Panc1 (cell line): Measurements from ENCODE around the gene MAGI1. TPM values are rescaled to one million over a fixed set of nuclear protein-coding genes. Genes with fewer than 3 reads are reported as not detected.

Source experiments
- ATAC-seq: fragments of 200-7000 bp; cut with Tn5 transposase; 2 replicates; pipeline ENCODE4 v1.9.1; 2020; ENCODE audit warnings: mild to moderate bottlenecking, moderate library complexity
- BruUV-seq: library from RNA; stranded (reverse); fragments of 400-500 nt; replicated peaks from 2 replicates; lab custom pipeline; 2021; lab: Mats Ljungman, UMichigan
- CTCF ChIA-PET: fragments of 300-600 bp; sonication (Branson Sonifier 250); formaldehyde crosslinking; loops from one replicate; lab custom pipeline; 2022; ENCODE audit warnings: antibody characterized with exemption; lab: Charles Lee
- POLR2A ChIA-PET: fragments of 300-600 bp; sonication (Branson Sonifier 250); formaldehyde crosslinking; loops from one replicate; lab custom pipeline; 2022; ENCODE audit warnings: antibody characterized with exemption; lab: Charles Lee
- DNase-seq: peaks from one replicate; pipeline ENCODE4 v3.0.0-alpha.2; 2010; ENCODE audit warnings: low read depth, low spot score
- H3K27ac ChIP-seq: 2 replicates; pipeline ENCODE4 v1.5.1; 2011; ENCODE audit warnings: mild to moderate bottlenecking, low read length, inconsistent platforms
- H3K27me3 ChIP-seq: fragments of 200-500 bp; sonication (Bioruptor generic); 2 replicates; pipeline ENCODE4 v1.6.0; 2014; ENCODE audit warnings: low read length, inconsistent platforms; ENCODE audit not compliant: control insufficient read depth, insufficient read depth
- H3K36me3 ChIP-seq: fragments of 200-500 bp; sonication (Bioruptor generic); 2 replicates; pipeline ENCODE4 v1.5.1; 2014; ENCODE audit warnings: inconsistent platforms, mild to moderate bottlenecking, low read length, moderate library complexity; ENCODE audit not compliant: control insufficient read depth, insufficient read depth
- H3K4me1 ChIP-seq: 2 replicates; pipeline ENCODE4 v1.5.1; 2011; ENCODE audit warnings: inconsistent platforms, mild to moderate bottlenecking, low read length, moderate library complexity; ENCODE audit not compliant: control insufficient read depth, insufficient read depth
- H3K4me3 ChIP-seq, 2 experiments: 2 replicates each; pipeline ENCODE4 v1.5.1; 2011 to 2012; ENCODE audit warnings: low read depth in 2 of 2, low read length in 2 of 2, mild to moderate bottlenecking in 2 of 2, inconsistent platforms in 1 of 2, moderate library complexity in 1 of 2
- H3K9me3 ChIP-seq: fragments of 200-500 bp; sonication (Bioruptor generic); 2 replicates; pipeline ENCODE4 v1.5.1; 2014; ENCODE audit warnings: low read depth, mild to moderate bottlenecking, inconsistent platforms, low read length, moderate library complexity; ENCODE audit not compliant: control insufficient read depth, insufficient read depth
- CTCF ChIP-seq: fragments of 450-650 bp; IDR thresholded peaks from 2 replicates; pipeline ENCODE4 v1.5.1; 2017; ENCODE audit warnings: mild to moderate bottlenecking
- POLR2AphosphoS5 ChIP-seq: IDR thresholded peaks from 2 replicates; pipeline ENCODE4 v1.6.1; 2012; ENCODE audit warnings: mild to moderate bottlenecking, low read depth, low read length, moderate library complexity
- REST ChIP-seq, 2 experiments: IDR thresholded peaks; 2 replicates each; pipeline ENCODE4 v1.6.1; 2011 to 2012; ENCODE audit warnings: low read depth in 2 of 2, control low read depth in 1 of 2, low read length in 1 of 2, mild to moderate bottlenecking in 1 of 2, moderate library complexity in 1 of 2; ENCODE audit not compliant: insufficient read depth in 1 of 2
- SIN3A ChIP-seq: IDR thresholded peaks from 2 replicates; pipeline ENCODE4 v1.6.1; 2012; ENCODE audit warnings: low read depth, mild to moderate bottlenecking, low read length, moderate library complexity, borderline replicate concordance; ENCODE audit not compliant: insufficient read depth
- TCF7L2 ChIP-seq: IDR thresholded peaks from 2 replicates; pipeline ENCODE4 v1.6.1; 2011; ENCODE audit warnings: mild to moderate bottlenecking, low read depth, low read length, inconsistent platforms
- in situ Hi-C: cut with HindIII; loops from 2 replicates; pipeline ENCODE4 v1.10.0; 2016; ENCODE audit warnings: low sequenced_read_pairs, low pct_unique_long_range_greater_than_20kb
- intact Hi-C: fragments of 100-400 bp; cut with micrococcal nuclease; formaldehyde crosslinking; loops from one replicate; pipeline ENCODE4 v1.10.0; 2022; ENCODE audit not compliant: unreplicated experiment
- total RNA-seq: library from RNA; stranded (reverse); gene quantifications from one replicate; pipeline ENCODE4 v1.2.1, GENCODE V29; 2021; ENCODE audit not compliant: unreplicated experiment

MAGI1 gene
- total RNA-seq, 1 experiment from 2014 or later, result 9.5 TPM

- ChIA-PET POLR2A (no interaction called here), CTCF (no interaction called here)
- DNase-seq, result no peak
- Histone ChIP-seq H3K4me3 (no peak overlapping the region), H3K36me3 (no peaks in the 10 kb centered on the region), H3K9me3 (no peaks in the 10 kb centered on the region), H3K27ac (no peak overlapping the region), H3K27me3 (no peaks in the 10 kb centered on the region), H3K4me1 (no peaks in the 10 kb centered on the region)
- intact Hi-C loops (no loop called here), in situ Hi-C loops (no loop called here)
- TF ChIP-seq TCF7L2 (no peak), POLR2AphosphoS5 (no peak), SIN3A (no peak), REST (IDR thresholded peaks at IDR 0.05; ENCODE audit: insufficient read depth in 1 of 2, low read depth in 2 of 2, low read length in 1 of 2) (no peak), CTCF (no peak)
- ATAC-seq, result no peak
- BruUV-seq, result no TSS peak
Observed at GRCh38 chr3:65419233-65419632, 619.5 kb downstream of the MAGI1 start.

GRCh38 chr3:65413891-65414290 is 624.8 kb downstream of the MAGI1 start:
- no TSS peak for BruUV-seq
- no peak for TF ChIP-seq CTCF
- no peak for TF ChIP-seq POLR2AphosphoS5
- no peak for TF ChIP-seq SIN3A
- TF ChIP-seq TCF7L2, result no peak
- no peak for TF ChIP-seq REST (IDR thresholded peaks at IDR 0.05; ENCODE audit: insufficient read depth in 1 of 2, low read depth in 2 of 2, low read length in 1 of 2)
- Histone ChIP-seq H3K36me3 (no peaks in the 10 kb centered on the region), H3K9me3 (no peaks in the 10 kb centered on the region), H3K4me3 (no peak overlapping the region), H3K4me1 (no peaks in the 10 kb centered on the region), H3K27me3 (no peaks in the 10 kb centered on the region), H3K27ac (no peak overlapping the region)
- in situ Hi-C loops, result no loop called here
- ATAC-seq, result no peak
- intact Hi-C loops, result no loop called here
- ChIA-PET CTCF (no interaction called here), POLR2A (no interaction called here)
- DNase-seq, result no peak
